Astrocyte (in vitro differentiated cells and primary cell): Measurements from ENCODE around the gene ING1. TPM values are rescaled to one million over a fixed set of nuclear protein-coding genes. Genes with fewer than 3 reads are reported as not detected.

Source experiments
- DNase-seq: peaks from one replicate; pipeline ENCODE4 v3.0.0-alpha.2; 2010; ENCODE audit warnings: low read depth
- FAIRE-seq: peaks from 2 replicates; lab custom pipeline; 2011; peaks lifted over from hg19 to GRCh38; lab: Jason Lieb, UNC
- H2AFZ ChIP-seq: 2 replicates; pipeline ENCODE4 v1.6.0; 2012; ENCODE audit warnings: low read depth, low read length, inconsistent platforms
- H3K27ac ChIP-seq: 2 replicates; pipeline ENCODE4 v1.5.1; 2011; ENCODE audit warnings: low read depth, low read length, inconsistent platforms
- H3K27me3 ChIP-seq: 2 replicates; pipeline ENCODE4 v1.6.0; 2011; ENCODE audit warnings: low read length, inconsistent platforms; ENCODE audit not compliant: insufficient read depth
- H3K36me3 ChIP-seq: 2 replicates; pipeline ENCODE4 v1.5.1; 2011; ENCODE audit warnings: low read length, inconsistent platforms; ENCODE audit not compliant: insufficient read depth
- H3K4me1 ChIP-seq: 2 replicates; pipeline ENCODE4 v1.5.1; 2011; ENCODE audit warnings: low read length, inconsistent platforms; ENCODE audit not compliant: insufficient read depth
- H3K4me2 ChIP-seq: 2 replicates; pipeline ENCODE4 v1.6.0; 2012; ENCODE audit warnings: low read length, inconsistent platforms
- H3K4me3 ChIP-seq: 2 replicates; pipeline ENCODE4 v1.5.1; 2011; ENCODE audit warnings: low read depth, mild to moderate bottlenecking, low read length, inconsistent platforms; ENCODE audit not compliant: insufficient read depth
- H3K79me2 ChIP-seq: 2 replicates; pipeline ENCODE4 v1.6.0; 2012; ENCODE audit warnings: mild to moderate bottlenecking, low read length, inconsistent platforms; ENCODE audit not compliant: insufficient read depth
- H3K9ac ChIP-seq: 2 replicates; pipeline ENCODE4 v1.6.0; 2012; ENCODE audit warnings: mild to moderate bottlenecking, low read length, inconsistent platforms
- H3K9me3 ChIP-seq: 2 replicates; pipeline ENCODE4 v1.5.1; 2012; ENCODE audit warnings: low read depth, mild to moderate bottlenecking, low read length, inconsistent platforms; ENCODE audit not compliant: insufficient read depth
- H4K20me1 ChIP-seq: 2 replicates; pipeline ENCODE4 v1.6.0; 2012; ENCODE audit warnings: low read length, inconsistent platforms; ENCODE audit not compliant: insufficient read depth
- H3K27ac Mint-ChIP-seq: one replicate; pipeline ENCODE4 v1.8.0; 2021; ENCODE audit warnings: mild to moderate bottlenecking, mixed read lengths; ENCODE audit not compliant: unreplicated experiment
- H3K27me3 Mint-ChIP-seq: one replicate; pipeline ENCODE4 v1.8.0; 2021; ENCODE audit warnings: low read depth, mixed read lengths; ENCODE audit not compliant: unreplicated experiment
- H3K36me3 Mint-ChIP-seq: one replicate; pipeline ENCODE4 v1.8.0; 2021; ENCODE audit warnings: low read depth, mixed read lengths; ENCODE audit not compliant: unreplicated experiment
- H3K4me1 Mint-ChIP-seq: one replicate; pipeline ENCODE4 v1.8.0; 2021; ENCODE audit warnings: low read depth, mixed read lengths; ENCODE audit not compliant: unreplicated experiment
- H3K4me3 Mint-ChIP-seq: one replicate; pipeline ENCODE4 v1.8.0; 2021; ENCODE audit warnings: mild to moderate bottlenecking, moderate library complexity, mixed read lengths; ENCODE audit not compliant: unreplicated experiment
- H3K9me3 Mint-ChIP-seq: one replicate; pipeline ENCODE4 v1.8.0; 2021; ENCODE audit warnings: mild to moderate bottlenecking, mixed read lengths; ENCODE audit not compliant: unreplicated experiment
- EZH2 ChIP-seq: IDR thresholded peaks from 2 replicates; pipeline ENCODE4 v1.6.1; 2012; ENCODE audit warnings: mild to moderate bottlenecking, low read length, inconsistent platforms; ENCODE audit not compliant: insufficient read depth
- total RNA-seq: library from RNA; stranded (reverse); gene quantifications from 2 replicates; pipeline ENCODE4 v1.2.1, GENCODE V29; 2021
- TF ChIP-seq, protein P1 (sequence below): IDR thresholded peaks from 2 replicates; pipeline ENCODE4 v1.5.1; 2011; ENCODE audit warnings: low read depth, mild to moderate bottlenecking, inconsistent platforms, low read length, moderate library complexity; ENCODE audit not compliant: insufficient read depth

Gene ING1
- total RNA-seq, 1 donor from 2014 or later = 11.8 TPM

DNA sequence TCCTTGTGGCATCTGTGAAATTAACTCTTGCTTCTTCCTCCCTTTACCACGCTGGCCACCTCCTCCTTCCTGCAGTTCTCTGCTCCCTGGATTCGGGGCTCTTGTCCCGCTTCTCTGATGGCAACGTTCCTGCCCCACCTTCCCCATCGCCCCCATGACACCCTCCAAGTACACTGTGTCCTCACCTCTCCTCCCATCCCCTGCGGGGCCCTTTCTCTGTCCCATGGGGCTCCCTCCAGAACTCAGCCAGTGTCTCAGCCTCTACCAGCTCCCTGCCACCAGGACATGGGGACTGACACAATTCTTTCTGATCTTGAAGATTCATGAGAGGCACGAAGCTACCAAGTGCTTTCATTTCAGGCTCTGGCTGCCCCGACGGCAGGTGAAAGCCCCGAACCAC lies 16.7 kb upstream of the ING1 start:
- Histone ChIP-seq H3K9ac (no peak overlapping the region), H2AFZ (no peak overlapping the region), H3K4me2 (no peak overlapping the region), H3K79me2 (peaks cover 11% of the 10 kb centered on the region), H3K36me3 (peaks cover 25% of the 10 kb centered on the region), H3K9me3 (no peaks in the 10 kb centered on the region), H3K27me3 (no peaks in the 10 kb centered on the region), H3K4me1 (no peaks in the 10 kb centered on the region), H4K20me1 (peaks cover 22% of the 10 kb centered on the region), H3K4me3 (no peak overlapping the region), H3K27ac (no peak overlapping the region)
- DNase-seq (no peak), FAIRE-seq (no peak)
- Mint-ChIP-seq H3K36me3 (peaks cover 16% of the 10 kb centered on the region), H3K27me3 (no peaks in the 10 kb centered on the region), H3K4me3 (no peak overlapping the region), H3K27ac (no peak overlapping the region), H3K9me3 (no peaks in the 10 kb centered on the region), H3K4me1 (no peaks in the 10 kb centered on the region)
- TF ChIP-seq EZH2 = no peak
- TF ChIP-seq, protein P1, sequence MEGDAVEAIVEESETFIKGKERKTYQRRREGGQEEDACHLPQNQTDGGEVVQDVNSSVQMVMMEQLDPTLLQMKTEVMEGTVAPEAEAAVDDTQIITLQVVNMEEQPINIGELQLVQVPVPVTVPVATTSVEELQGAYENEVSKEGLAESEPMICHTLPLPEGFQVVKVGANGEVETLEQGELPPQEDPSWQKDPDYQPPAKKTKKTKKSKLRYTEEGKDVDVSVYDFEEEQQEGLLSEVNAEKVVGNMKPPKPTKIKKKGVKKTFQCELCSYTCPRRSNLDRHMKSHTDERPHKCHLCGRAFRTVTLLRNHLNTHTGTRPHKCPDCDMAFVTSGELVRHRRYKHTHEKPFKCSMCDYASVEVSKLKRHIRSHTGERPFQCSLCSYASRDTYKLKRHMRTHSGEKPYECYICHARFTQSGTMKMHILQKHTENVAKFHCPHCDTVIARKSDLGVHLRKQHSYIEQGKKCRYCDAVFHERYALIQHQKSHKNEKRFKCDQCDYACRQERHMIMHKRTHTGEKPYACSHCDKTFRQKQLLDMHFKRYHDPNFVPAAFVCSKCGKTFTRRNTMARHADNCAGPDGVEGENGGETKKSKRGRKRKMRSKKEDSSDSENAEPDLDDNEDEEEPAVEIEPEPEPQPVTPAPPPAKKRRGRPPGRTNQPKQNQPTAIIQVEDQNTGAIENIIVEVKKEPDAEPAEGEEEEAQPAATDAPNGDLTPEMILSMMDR = no peak

DNA sequence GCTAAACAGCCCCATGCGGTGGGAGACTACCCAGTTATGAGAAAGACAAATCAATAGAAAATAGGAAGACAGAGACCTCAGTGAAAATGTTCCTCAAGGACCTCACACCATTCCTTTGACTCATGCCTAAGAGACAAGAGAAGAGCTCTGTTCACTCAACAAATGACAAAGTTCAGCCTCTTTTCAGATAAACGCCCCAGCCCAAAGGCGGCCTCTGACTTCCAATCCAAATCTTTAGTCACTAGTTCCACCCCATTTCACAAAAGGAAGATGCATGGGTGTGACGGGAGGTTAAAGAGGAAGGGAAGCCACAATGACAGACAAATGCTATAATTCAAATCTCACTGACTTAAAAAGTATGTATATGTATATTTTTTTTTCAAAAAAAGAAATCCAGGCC lies 15.7 kb upstream of the ING1 start:
- Histone ChIP-seq H3K27me3 (no peaks in the 10 kb centered on the region), H4K20me1 (peaks cover 31% of the 10 kb centered on the region), H3K79me2 (peaks cover 22% of the 10 kb centered on the region), H3K4me1 (peaks cover 4% of the 10 kb centered on the region), H3K4me3 (no peak overlapping the region), H3K9me3 (no peaks in the 10 kb centered on the region), H3K9ac (no peak overlapping the region), H2AFZ (no peak overlapping the region), H3K27ac (no peak overlapping the region), H3K36me3 (peaks cover 25% of the 10 kb centered on the region), H3K4me2 (no peak overlapping the region)
- Mint-ChIP-seq H3K27me3 (no peaks in the 10 kb centered on the region), H3K27ac (no peak overlapping the region), H3K4me3 (no peak overlapping the region), H3K36me3 (peaks cover 18% of the 10 kb centered on the region), H3K4me1 (peaks cover 6% of the 10 kb centered on the region), H3K9me3 (no peaks in the 10 kb centered on the region)
- FAIRE-seq (no peak), DNase-seq (no peak)
- TF ChIP-seq, protein P1 = no peak
- TF ChIP-seq EZH2 = no peak

DNA sequence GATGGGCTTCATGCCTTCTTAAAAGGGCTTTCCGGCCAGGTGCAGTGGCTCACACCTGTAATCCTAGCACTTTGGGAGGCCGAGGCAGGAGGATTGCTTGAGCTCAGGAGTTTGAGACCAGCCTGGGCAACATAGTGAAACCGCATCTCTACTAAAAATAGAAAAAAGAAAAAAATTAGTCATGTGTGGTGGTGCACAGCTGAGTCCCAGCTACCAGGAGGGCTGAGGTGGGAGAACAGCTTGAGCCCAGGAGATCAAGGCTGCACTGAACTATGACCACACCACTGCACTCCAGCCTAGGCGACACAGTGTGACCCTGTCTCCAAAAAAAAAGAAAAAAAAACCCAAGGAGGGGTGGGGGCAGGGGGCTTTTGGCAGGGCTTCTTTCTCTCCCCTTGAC lies 14.8 kb upstream of the ING1 start:
- peaks cover 30% of the 10 kb centered on the region for H3K79me2 ChIP-seq
- H3K36me3 ChIP-seq = peaks cover 26% of the 10 kb centered on the region

More for the DNA sequence above, 14.8 kb upstream of the ING1 start:
- Mint-ChIP-seq H3K4me3 (no peak overlapping the region), H3K36me3 (peaks cover 22% of the 10 kb centered on the region), H3K27me3 (no peaks in the 10 kb centered on the region), H3K27ac (no peak overlapping the region), H3K4me1 (peaks cover 12% of the 10 kb centered on the region), H3K9me3 (no peaks in the 10 kb centered on the region)
- H2AFZ ChIP-seq = no peak overlapping the region
- no peak overlapping the region for H3K9ac ChIP-seq
- TF ChIP-seq, protein P1 = no peak
- TF ChIP-seq EZH2 = no peak
- H3K27me3 ChIP-seq = no peaks in the 10 kb centered on the region
- H3K9me3 ChIP-seq = no peaks in the 10 kb centered on the region
- peaks cover 11% of the 10 kb centered on the region for H3K4me1 ChIP-seq
- H3K4me2 ChIP-seq = no peak overlapping the region
- no peak for FAIRE-seq
- H3K4me3 ChIP-seq = no peak overlapping the region
- peaks cover 39% of the 10 kb centered on the region for H4K20me1 ChIP-seq
- no peak overlapping the region for H3K27ac ChIP-seq
- DNase-seq = no peak
